ENCODE results near the gene BTBD9.

Gene BTBD9

DNA sequence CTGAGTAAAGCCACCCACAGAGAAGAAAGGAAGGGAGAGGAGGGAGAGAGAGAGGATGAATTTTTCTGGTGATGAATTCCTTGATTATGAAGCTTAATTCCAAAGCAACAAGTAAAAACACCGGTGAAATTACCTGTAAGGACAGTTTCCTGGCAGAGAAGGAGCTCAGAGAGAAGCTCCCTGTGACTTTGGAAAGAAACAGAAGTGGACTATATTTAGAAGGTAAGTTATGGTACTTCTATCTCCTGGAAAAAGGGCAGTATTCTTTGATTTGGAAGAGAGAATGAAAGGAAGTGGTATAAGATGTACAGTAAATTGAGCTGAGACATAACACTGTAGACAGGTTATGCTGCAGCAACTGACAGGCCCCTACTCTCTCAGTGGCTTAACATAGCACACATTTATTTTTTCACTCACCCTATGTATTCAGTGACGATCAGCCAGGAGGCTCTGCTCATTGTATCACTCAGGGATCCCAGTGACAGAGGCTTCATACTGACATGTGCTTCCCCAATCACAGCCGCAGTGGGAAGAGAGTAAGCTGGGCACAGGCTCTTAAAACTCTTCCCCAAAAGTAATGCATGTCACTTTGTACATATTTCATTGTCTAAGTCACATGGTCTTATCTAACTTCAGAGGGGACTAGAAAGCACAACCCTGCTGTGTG lies 349.5 kb downstream of the BTBD9 start:
- no peak overlapping the region for H3K4me3 ChIP-seq (replicated peaks; ENCODE audit: low read depth, low read length)

DNA sequence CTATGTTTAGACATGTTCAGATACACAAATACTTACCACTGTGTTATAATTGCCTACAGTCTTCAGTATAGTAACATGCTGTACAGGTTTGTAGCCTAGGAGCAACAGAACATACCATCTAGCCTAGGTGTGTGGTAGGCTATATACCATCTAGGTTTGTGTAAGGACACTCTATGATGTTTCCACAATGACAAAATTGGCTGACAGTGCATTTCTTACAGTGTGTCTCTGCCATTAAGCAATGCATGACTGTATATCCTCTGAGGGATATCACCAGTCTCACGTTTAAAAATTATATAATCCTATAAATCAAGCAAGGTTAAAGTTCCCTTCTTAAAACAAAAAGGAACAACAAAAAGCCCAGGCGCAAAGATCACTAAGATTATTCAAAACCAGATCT lies 352.2 kb downstream of the BTBD9 start:
- DNase-seq (ENCODE audit: extremely low read depth, low read depth), result no peak
- no peak overlapping the region for H3K4me3 ChIP-seq (replicated peaks; ENCODE audit: low read depth, low read length)
- TF ChIP-seq, protein P1, sequence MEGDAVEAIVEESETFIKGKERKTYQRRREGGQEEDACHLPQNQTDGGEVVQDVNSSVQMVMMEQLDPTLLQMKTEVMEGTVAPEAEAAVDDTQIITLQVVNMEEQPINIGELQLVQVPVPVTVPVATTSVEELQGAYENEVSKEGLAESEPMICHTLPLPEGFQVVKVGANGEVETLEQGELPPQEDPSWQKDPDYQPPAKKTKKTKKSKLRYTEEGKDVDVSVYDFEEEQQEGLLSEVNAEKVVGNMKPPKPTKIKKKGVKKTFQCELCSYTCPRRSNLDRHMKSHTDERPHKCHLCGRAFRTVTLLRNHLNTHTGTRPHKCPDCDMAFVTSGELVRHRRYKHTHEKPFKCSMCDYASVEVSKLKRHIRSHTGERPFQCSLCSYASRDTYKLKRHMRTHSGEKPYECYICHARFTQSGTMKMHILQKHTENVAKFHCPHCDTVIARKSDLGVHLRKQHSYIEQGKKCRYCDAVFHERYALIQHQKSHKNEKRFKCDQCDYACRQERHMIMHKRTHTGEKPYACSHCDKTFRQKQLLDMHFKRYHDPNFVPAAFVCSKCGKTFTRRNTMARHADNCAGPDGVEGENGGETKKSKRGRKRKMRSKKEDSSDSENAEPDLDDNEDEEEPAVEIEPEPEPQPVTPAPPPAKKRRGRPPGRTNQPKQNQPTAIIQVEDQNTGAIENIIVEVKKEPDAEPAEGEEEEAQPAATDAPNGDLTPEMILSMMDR (IDR thresholded peaks at IDR 0.05; ENCODE audit: low read depth, low read length, missing control alignments), result no peak

More for the DNA sequence above, 349.5 kb downstream of the BTBD9 start:
- DNase-seq (ENCODE audit: extremely low read depth, low read depth), result no peak
- TF ChIP-seq, protein P1 (IDR thresholded peaks at IDR 0.05; ENCODE audit: low read depth, low read length, missing control alignments), result no peak

- no peak overlapping the region for H3K4me3 ChIP-seq (replicated peaks; ENCODE audit: low read depth, low read length)
- TF ChIP-seq, protein P1 (IDR thresholded peaks at IDR 0.05; ENCODE audit: low read depth, low read length, missing control alignments), result no peak
- no peak for DNase-seq (ENCODE audit: extremely low read depth, low read depth)
Measured at GRCh38 chr6:38284802-38285394, 354.8 kb downstream of the BTBD9 start.

- H3K4me3 ChIP-seq (replicated peaks; ENCODE audit: low read depth, low read length), result no peak overlapping the region
- TF ChIP-seq, protein P1 (IDR thresholded peaks at IDR 0.05; ENCODE audit: low read depth, low read length, missing control alignments), result no peak
- DNase-seq (ENCODE audit: extremely low read depth, low read depth), result no peak
Measured at GRCh38 chr6:38283734-38284362, 355.9 kb downstream of the BTBD9 start.

- TF ChIP-seq, protein P1 (IDR thresholded peaks at IDR 0.05; ENCODE audit: low read depth, low read length, missing control alignments), result no peak
- H3K4me3 ChIP-seq (replicated peaks; ENCODE audit: low read depth, low read length), result no peak overlapping the region
- DNase-seq (ENCODE audit: extremely low read depth, low read depth), result no peak
Measured at GRCh38 chr6:38282911-38283310, 356.8 kb downstream of the BTBD9 start.

GRCh38 chr6:38281126-38281525 lies 358.6 kb downstream of the BTBD9 start:
- H3K4me3 ChIP-seq (replicated peaks; ENCODE audit: low read depth, low read length), result no peak overlapping the region
- TF ChIP-seq, protein P1 (IDR thresholded peaks at IDR 0.05; ENCODE audit: low read depth, low read length, missing control alignments), result no peak
- DNase-seq (ENCODE audit: extremely low read depth, low read depth), result no peak

Data from HFF-Myc (cell line).